Measurements from ENCODE around the gene TUFT1.

GRCh38 chr1:151624783-151625182 lies 84.7 kb downstream of the TUFT1 start:
- TF ChIP-seq, protein P1, sequence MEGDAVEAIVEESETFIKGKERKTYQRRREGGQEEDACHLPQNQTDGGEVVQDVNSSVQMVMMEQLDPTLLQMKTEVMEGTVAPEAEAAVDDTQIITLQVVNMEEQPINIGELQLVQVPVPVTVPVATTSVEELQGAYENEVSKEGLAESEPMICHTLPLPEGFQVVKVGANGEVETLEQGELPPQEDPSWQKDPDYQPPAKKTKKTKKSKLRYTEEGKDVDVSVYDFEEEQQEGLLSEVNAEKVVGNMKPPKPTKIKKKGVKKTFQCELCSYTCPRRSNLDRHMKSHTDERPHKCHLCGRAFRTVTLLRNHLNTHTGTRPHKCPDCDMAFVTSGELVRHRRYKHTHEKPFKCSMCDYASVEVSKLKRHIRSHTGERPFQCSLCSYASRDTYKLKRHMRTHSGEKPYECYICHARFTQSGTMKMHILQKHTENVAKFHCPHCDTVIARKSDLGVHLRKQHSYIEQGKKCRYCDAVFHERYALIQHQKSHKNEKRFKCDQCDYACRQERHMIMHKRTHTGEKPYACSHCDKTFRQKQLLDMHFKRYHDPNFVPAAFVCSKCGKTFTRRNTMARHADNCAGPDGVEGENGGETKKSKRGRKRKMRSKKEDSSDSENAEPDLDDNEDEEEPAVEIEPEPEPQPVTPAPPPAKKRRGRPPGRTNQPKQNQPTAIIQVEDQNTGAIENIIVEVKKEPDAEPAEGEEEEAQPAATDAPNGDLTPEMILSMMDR (conservative IDR thresholded peaks at IDR 0.05; ENCODE audit: low read length): no peak
- TF ChIP-seq EZH2phosphoT487 (IDR thresholded peaks at IDR 0.05; ENCODE audit: borderline replicate concordance, low read depth, low read length): no peak
